Measurements from ENCODE around the gene SPATA16.
"Not testable (repeated sequence)": the region's sequence is repeated elsewhere in the genome, so short reads cannot be mapped to it uniquely, and the experiment has no call there.

Gene SPATA16

DNA sequence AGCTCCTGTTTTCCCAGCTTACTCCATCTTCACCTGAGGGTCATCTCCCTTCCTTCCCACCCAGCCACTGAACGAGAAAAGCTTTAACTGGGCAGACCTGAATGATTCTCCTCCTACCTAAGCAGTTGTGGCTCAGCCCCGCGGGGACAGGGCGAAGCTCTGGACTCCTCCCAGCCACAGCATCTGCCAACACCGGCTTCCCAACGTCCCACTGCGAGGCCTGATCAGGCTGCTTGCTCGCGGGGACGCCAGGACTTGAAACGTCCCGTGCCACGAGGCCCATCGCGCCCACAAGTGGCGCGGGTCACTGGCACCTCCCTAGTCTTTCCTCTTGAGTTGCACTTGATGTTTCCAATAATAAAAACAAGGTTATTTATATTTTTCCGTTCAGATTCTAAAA lies at the start of gene SPATA16:
Gene SPATA16, minus strand, starts transcription at position 250 of the 400 bp plus-strand sequence. CDS start 23,504 bp downstream, outside the sequence.
- TF ChIP-seq CTCF (IDR thresholded peaks at IDR 0.05; ENCODE audit: low read depth, low read length): no peak
- DNase-seq (ENCODE audit: low read depth in 2 of 2): no peak
- no peak within 1 kb of the TSS for H3K4me3 ChIP-seq (replicated peaks in 1 of 2; ENCODE audit: low read depth in 2 of 2, low read length in 2 of 2)

DNA sequence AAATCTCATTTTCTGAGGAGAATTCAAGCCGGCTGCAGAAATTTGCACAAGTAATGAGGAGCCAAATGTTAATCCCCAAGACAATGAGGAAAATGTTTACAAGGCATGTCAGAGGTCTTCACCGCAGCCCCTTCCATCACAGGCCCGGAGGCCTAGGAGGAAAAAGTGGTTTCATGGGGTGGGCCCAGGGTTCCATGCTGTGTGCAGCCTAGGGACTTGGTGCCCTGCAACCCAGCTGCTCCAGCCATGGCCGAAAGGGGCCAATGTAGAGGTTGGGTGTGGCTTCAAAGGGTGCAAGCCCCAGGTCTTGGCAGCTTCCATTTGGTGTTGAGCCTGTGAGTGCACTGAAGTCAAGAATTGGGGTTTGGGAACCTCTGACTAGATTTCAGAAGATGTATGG lies 42.0 kb upstream of the SPATA16 start:
- DNase-seq (ENCODE audit: low read depth in 2 of 2); H3K4me3 ChIP-seq (replicated peaks in 1 of 2; ENCODE audit: low read depth in 2 of 2, low read length in 2 of 2): not testable (repeated sequence)

DNA sequence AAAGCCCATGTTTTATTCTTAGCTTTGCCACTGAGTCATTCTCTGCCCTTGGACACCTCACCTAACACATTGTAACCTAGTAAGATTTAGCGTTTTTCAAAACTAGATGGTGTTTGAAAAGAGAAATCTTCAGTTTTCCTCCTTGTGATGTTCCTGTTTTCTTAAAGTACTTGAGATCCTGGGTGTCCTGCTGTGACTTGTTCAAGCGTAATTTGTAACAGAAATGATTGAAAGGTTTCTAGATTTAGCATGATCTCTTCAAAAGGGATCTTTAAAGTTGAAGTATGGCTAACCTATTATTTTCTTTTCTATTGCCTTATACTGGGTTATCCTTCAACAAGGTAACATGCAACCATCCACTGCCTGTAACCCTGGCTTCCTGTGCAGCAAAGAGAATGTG lies 32.6 kb upstream of the SPATA16 start:
- no peak for DNase-seq (ENCODE audit: low read depth in 2 of 2)
- no peak for TF ChIP-seq CTCF (IDR thresholded peaks at IDR 0.05; ENCODE audit: low read depth, low read length)
- no peak overlapping the region for H3K4me3 ChIP-seq (replicated peaks in 1 of 2; ENCODE audit: low read depth in 2 of 2, low read length in 2 of 2)

GRCh38 chr3:173159139-173159538 lies 18.1 kb upstream of the SPATA16 start:
- not testable (repeated sequence) for H3K4me3 ChIP-seq (replicated peaks in 1 of 2; ENCODE audit: low read depth in 2 of 2, low read length in 2 of 2); DNase-seq (ENCODE audit: low read depth in 2 of 2)

- H3K4me3 ChIP-seq (replicated peaks in 1 of 2; ENCODE audit: low read depth in 2 of 2, low read length in 2 of 2); DNase-seq (ENCODE audit: low read depth in 2 of 2): not testable (repeated sequence)
These were observed 15.5 kb upstream of the SPATA16 start for GRCh38 chr3:173156533-173156932.

- no peak for TF ChIP-seq CTCF (IDR thresholded peaks at IDR 0.05; ENCODE audit: low read depth, low read length)
- no peak for DNase-seq (ENCODE audit: low read depth in 2 of 2)
These were observed 12.6 kb upstream of the SPATA16 start for GRCh38 chr3:173153631-173154030.

GRCh38 chr3:173139420-173139819 lies 1.6 kb downstream of the SPATA16 start:
- no peak overlapping the region for H3K4me3 ChIP-seq (replicated peaks in 1 of 2; ENCODE audit: low read depth in 2 of 2, low read length in 2 of 2)
- DNase-seq (ENCODE audit: low read depth in 2 of 2): no peak
- TF ChIP-seq CTCF (IDR thresholded peaks at IDR 0.05; ENCODE audit: low read depth, low read length): no peak

More at GRCh38 chr3:173153631-173154030, 12.6 kb upstream of the SPATA16 start:
- H3K4me3 ChIP-seq (replicated peaks in 1 of 2; ENCODE audit: low read depth in 2 of 2, low read length in 2 of 2): no peak overlapping the region

DNA sequence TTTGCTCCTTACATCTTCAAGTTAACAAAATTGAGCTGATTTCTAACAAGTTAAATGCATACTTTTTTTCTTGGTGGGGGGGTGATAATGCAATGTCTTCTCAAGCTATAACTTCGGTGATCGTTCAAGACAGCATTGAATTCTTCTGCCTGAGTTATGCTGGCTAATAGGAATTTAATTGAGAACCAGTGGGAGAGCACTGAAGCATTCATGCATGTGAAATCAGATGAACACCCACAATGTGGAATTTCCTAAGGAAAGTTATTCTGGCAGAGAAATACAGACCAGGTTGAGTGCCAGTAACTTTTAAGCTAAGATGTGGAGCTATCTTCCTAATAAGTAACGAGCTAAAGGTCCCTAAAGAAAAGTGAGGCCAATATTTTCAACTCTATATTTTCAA lies 3.0 kb downstream of the SPATA16 start:
- no peak overlapping the region for H3K4me3 ChIP-seq (replicated peaks in 1 of 2; ENCODE audit: low read depth in 2 of 2, low read length in 2 of 2)
- TF ChIP-seq CTCF (IDR thresholded peaks at IDR 0.05; ENCODE audit: low read depth, low read length): no peak
- DNase-seq (ENCODE audit: low read depth in 2 of 2): no peak

- TF ChIP-seq CTCF (IDR thresholded peaks at IDR 0.05; ENCODE audit: low read depth, low read length): no peak
- H3K4me3 ChIP-seq (replicated peaks in 1 of 2; ENCODE audit: low read depth in 2 of 2, low read length in 2 of 2): no peak overlapping the region
- peak in 1 of 2 donors; percentile 1 for DNase-seq (ENCODE audit: low read depth in 2 of 2)
These were observed 6.0 kb downstream of the SPATA16 start for GRCh38 chr3:173135059-173135458.
